GM21737 (cell line): ENCODE measurements around the gene GARS1.
"Not testable (repeated sequence)": the region's sequence is repeated elsewhere in the genome, so short reads cannot be mapped to it uniquely, and the experiment has no call there.

Experiments used
- ATAC-seq: cut with Tn5 transposase; IDR thresholded peaks from one replicate; pipeline ENCODE4 v1.9.1; 2021; ENCODE audit warnings: mild to moderate bottlenecking, moderate library complexity; ENCODE audit not compliant: unreplicated experiment

The GARS1 gene

GRCh38 chr7:30594540-30595435 is at the start of gene GARS1:
Gene GARS1, plus strand, starts transcription at chr7:30594878. Its CDS starts 44 bp downstream, at chr7:30594922.
- ATAC-seq, result peak; percentile 89

GRCh38 chr7:30545791-30546555 is 48.7 kb upstream of the GARS1 start:
- no peak for ATAC-seq

GRCh38 chr7:30546596-30546995 is 48.1 kb upstream of the GARS1 start:
- ATAC-seq, result no peak

GRCh38 chr7:30548845-30549244 is 45.8 kb upstream of the GARS1 start:
- ATAC-seq, result no peak

GRCh38 chr7:30549931-30550493 is 44.7 kb upstream of the GARS1 start:
- no peak for ATAC-seq

GRCh38 chr7:30552330-30552729 is 42.3 kb upstream of the GARS1 start:
- ATAC-seq, result no peak

GRCh38 chr7:30553141-30553540 is 41.5 kb upstream of the GARS1 start:
- ATAC-seq, result no peak

- ATAC-seq, result no peak
Measured at GRCh38 chr7:30553546-30553945, 41.1 kb upstream of the GARS1 start.

GRCh38 chr7:30555525-30555924 is 39.2 kb upstream of the GARS1 start:
- no peak for ATAC-seq

- no peak for ATAC-seq
Measured at GRCh38 chr7:30556840-30557239, 37.8 kb upstream of the GARS1 start.

GRCh38 chr7:30557245-30557644 is 37.4 kb upstream of the GARS1 start:
- ATAC-seq, result no peak

GRCh38 chr7:30559611-30560010 is 35.1 kb upstream of the GARS1 start:
- no peak for ATAC-seq

- no peak for ATAC-seq
Measured at GRCh38 chr7:30561389-30561788, 33.3 kb upstream of the GARS1 start.

- ATAC-seq, result no peak
Measured at GRCh38 chr7:30562498-30562897, 32.2 kb upstream of the GARS1 start.

- no peak for ATAC-seq
Measured at GRCh38 chr7:30562909-30563308, 31.8 kb upstream of the GARS1 start.

- ATAC-seq, result no peak
Measured at GRCh38 chr7:30563326-30563942, 31.2 kb upstream of the GARS1 start.

- peak; percentile 79 for ATAC-seq
Measured at GRCh38 chr7:30564243-30564892, 30.3 kb upstream of the GARS1 start.

- no peak for ATAC-seq
Measured at GRCh38 chr7:30566596-30566995, 28.1 kb upstream of the GARS1 start.

GRCh38 chr7:30567081-30567480 is 27.6 kb upstream of the GARS1 start:
- ATAC-seq, result no peak

GRCh38 chr7:30570238-30570637 is 24.4 kb upstream of the GARS1 start:
- ATAC-seq, result not testable (repeated sequence)
